IMR-90 (cell line): ENCODE measurements around the gene DENND1A. TPM values are rescaled to one million over a fixed set of nuclear protein-coding genes. Genes with fewer than 3 reads are reported as not detected.

Source experiments
- ATAC-seq: fragments of 200-7000 bp; cut with Tn5 transposase; 2 replicates; pipeline ENCODE4 v1.9.1; 2020; ENCODE audit warnings: low read depth, mild to moderate bottlenecking, moderate library complexity
- BruUV-seq: library from RNA; stranded (reverse); fragments of 400-500 nt; replicated peaks from 2 replicates; lab custom pipeline; 2021; lab: Mats Ljungman, UMichigan
- CTCF ChIA-PET: fragments of 300-600 bp; formaldehyde crosslinking; extraction: SDS; loops from one replicate; lab custom pipeline; 2021; ENCODE audit warnings: antibody characterized with exemption; lab: Yijun Ruan, JAX
- POLR2A ChIA-PET: fragments of 300-600 bp; sonication (Branson Sonifier 250); formaldehyde crosslinking; loops from one replicate; lab custom pipeline; 2022; ENCODE audit warnings: antibody characterized with exemption; ENCODE audit not compliant: unreplicated experiment; lab: Charles Lee
- DNase-seq: peaks from one replicate; pipeline ENCODE4 v3.0.0; 2013
- H2AFZ ChIP-seq: replicated peaks from 2 replicates; pipeline ENCODE3; 2013; ENCODE audit warnings: low read length, mild to moderate bottlenecking; ENCODE audit not compliant: poor library complexity
- H2AK5ac ChIP-seq: 2 replicates; pipeline ENCODE4 v1.6.1; 2013; ENCODE audit warnings: low read depth, low read length, inconsistent platforms
- H2AK9ac ChIP-seq: replicated peaks from 2 replicates; pipeline ENCODE3; 2013; ENCODE audit warnings: mild to moderate bottlenecking, low read depth, low read length, moderate library complexity; ENCODE audit not compliant: poor library complexity
- H2BK120ac ChIP-seq: 2 replicates; pipeline ENCODE4 v1.6.1; 2013; ENCODE audit warnings: low read depth, low read length, inconsistent platforms
- H2BK15ac ChIP-seq: 3 replicates; pipeline ENCODE4 v1.6.1; 2013; ENCODE audit warnings: low read depth, low read length, inconsistent platforms
- H2BK20ac ChIP-seq: 2 replicates; pipeline ENCODE4 v1.6.1; 2013; ENCODE audit warnings: low read depth, mild to moderate bottlenecking, inconsistent platforms, low read length, moderate library complexity
- H2BK5ac ChIP-seq: 2 replicates; pipeline ENCODE4 v1.6.1; 2013; ENCODE audit warnings: mild to moderate bottlenecking, low read depth, low read length, inconsistent platforms; ENCODE audit not compliant: poor library complexity, severe bottlenecking
- H3K14ac ChIP-seq: replicated peaks from 2 replicates; pipeline ENCODE4 v1.6.1; 2013; ENCODE audit warnings: low read depth, low read length, inconsistent platforms
- H3K18ac ChIP-seq: 2 replicates; pipeline ENCODE4 v1.6.1; 2013; ENCODE audit warnings: low read depth, low read length, control low read depth
- H3K23ac ChIP-seq: 2 replicates; pipeline ENCODE4 v1.6.1; 2013; ENCODE audit warnings: low read depth, low read length, inconsistent platforms
- H3K27ac ChIP-seq: 2 replicates; pipeline ENCODE4 v1.5.1; 2013; ENCODE audit warnings: mild to moderate bottlenecking, control low read depth, low read length; ENCODE audit not compliant: insufficient read depth
- H3K27me3 ChIP-seq: 2 replicates; pipeline ENCODE4 v1.6.1; 2013; ENCODE audit warnings: low read length; ENCODE audit not compliant: control insufficient read depth, insufficient read depth
- H3K36me3 ChIP-seq: 2 replicates; pipeline ENCODE4 v1.6.1; 2013; ENCODE audit warnings: low read length, mixed read lengths; ENCODE audit not compliant: control insufficient read depth, insufficient read depth
- H3K4ac ChIP-seq: 2 replicates; pipeline ENCODE4 v1.6.1; 2013; ENCODE audit warnings: low read depth, low read length, inconsistent platforms
- H3K4me1 ChIP-seq: 2 replicates; pipeline ENCODE4 v1.6.1; 2013; ENCODE audit warnings: low read length, mixed read lengths; ENCODE audit not compliant: control insufficient read depth, insufficient read depth
- H3K4me2 ChIP-seq: 2 replicates; pipeline ENCODE4 v1.6.1; 2013; ENCODE audit warnings: low read depth, mild to moderate bottlenecking, control low read depth, low read length, moderate library complexity
- H3K4me3 ChIP-seq: 2 replicates; pipeline ENCODE4 v1.5.1; 2013; ENCODE audit warnings: low read depth, mild to moderate bottlenecking, control low read depth, low read length, moderate library complexity; ENCODE audit not compliant: insufficient read depth
- H3K56ac ChIP-seq: 2 replicates; pipeline ENCODE4 v1.6.1; 2013; ENCODE audit warnings: low read length, inconsistent platforms; ENCODE audit not compliant: insufficient read depth; ENCODE audit errors: extremely low read depth
- H3K79me1 ChIP-seq, 2 experiments: 2 replicates each; pipeline ENCODE4 v1.6.1; 2013; ENCODE audit warnings: low read length in 2 of 2, inconsistent platforms in 1 of 2, low read depth in 1 of 2
- H3K9ac ChIP-seq: 2 replicates; pipeline ENCODE4 v1.6.1; 2013; ENCODE audit warnings: low read depth, low read length, control low read depth
- H3K9me1 ChIP-seq: 2 replicates; pipeline ENCODE4 v1.6.1; 2013; ENCODE audit warnings: low read length, inconsistent platforms; ENCODE audit not compliant: insufficient read depth
- H3K9me3 ChIP-seq: 2 replicates; pipeline ENCODE4 v1.6.1; 2013; ENCODE audit warnings: low read length; ENCODE audit not compliant: control insufficient read depth, insufficient read depth
- H4K20me1 ChIP-seq: 2 replicates; pipeline ENCODE4 v1.6.1; 2013; ENCODE audit warnings: low read length, inconsistent platforms; ENCODE audit not compliant: insufficient read depth
- H4K5ac ChIP-seq: 2 replicates; pipeline ENCODE4 v1.6.1; 2013; ENCODE audit warnings: mild to moderate bottlenecking, low read depth, low read length, control low read depth
- H4K8ac ChIP-seq, 2 experiments: 2 replicates each; pipeline ENCODE4 v1.6.1; 2013; ENCODE audit warnings: low read depth in 2 of 2, low read length in 2 of 2, control low read depth in 1 of 2, inconsistent platforms in 1 of 2
- H4K91ac ChIP-seq: 2 replicates; pipeline ENCODE4 v1.6.1; 2013; ENCODE audit warnings: low read depth, low read length, inconsistent platforms; ENCODE audit not compliant: insufficient read depth
- CEBPB ChIP-seq: IDR thresholded peaks from 2 replicates; pipeline ENCODE4 v1.6.1; 2012; ENCODE audit warnings: low read depth, low read length, improper control_type of control experiment
- MAFK ChIP-seq: IDR thresholded peaks from 2 replicates; pipeline ENCODE4 v1.6.1; 2012; ENCODE audit warnings: low read depth, low read length, improper control_type of control experiment
- MAZ ChIP-seq: IDR thresholded peaks from 2 replicates; pipeline ENCODE4 v1.6.1; 2012; ENCODE audit warnings: low read depth, mild to moderate bottlenecking, low read length, improper control_type of control experiment, moderate library complexity, borderline replicate concordance
- MXI1 ChIP-seq: IDR thresholded peaks from 2 replicates; pipeline ENCODE4 v1.6.1; 2012; ENCODE audit warnings: low read depth, mild to moderate bottlenecking, low read length, moderate library complexity, borderline replicate concordance
- RFX5 ChIP-seq: IDR thresholded peaks from 2 replicates; pipeline ENCODE4 v1.8.0; 2012; ENCODE audit warnings: low read depth, mild to moderate bottlenecking, low read length, moderate library complexity
- WGBS, 2 experiments: methylation state at CpG; one replicate each; pipeline versions ENCODE4 v1.1.5 to v1.1.7; 2013; ENCODE audit warnings: missing lambda C conversion rate in 2 of 2; ENCODE audit not compliant: insufficient read length in 1 of 2; ENCODE audit errors: extremely low coverage in 2 of 2; 5-methylcytosine and 5-hydroxymethylcytosine counted together
- dilution Hi-C: fragments of 300-500 bp; cut with HindIII; formaldehyde crosslinking; loops from one replicate; pipeline ENCODE4 v1.14.3; 2018; ENCODE audit warnings: low sequenced_read_pairs; ENCODE audit not compliant: unreplicated experiment
- in situ Hi-C: fragments of 300-500 bp; cut with MboI; formaldehyde crosslinking; loops from 3 replicates; pipeline ENCODE4 v1.14.3; 2019; ENCODE audit warnings: low sequenced_read_pairs, inconsistent platforms, mixed read lengths
- intact Hi-C: fragments of 100-400 bp; cut with micrococcal nuclease; formaldehyde crosslinking; loops from 2 replicates; pipeline ENCODE4 v1.10.0; 2022
- polyA plus RNA-seq, 3 experiments: library from polyadenylated mRNA; depleted of rRNA; stranded (reverse); fragments of >200 nt; gene quantifications; 2 replicates each; pipeline ENCODE4 v1.2.3, GENCODE V29; 2012; ENCODE audit warnings: low replicate concordance in 1 of 3
- total RNA-seq: library from RNA; depleted of rRNA; stranded (reverse); fragments of >200 nt; gene quantifications from 2 replicates; pipeline ENCODE4 v1.2.3, GENCODE V29; 2012

DENND1A gene
- total and polyA plus RNA-seq, 2 of the 4 experiments (the other 2 are of a cell fraction), result 21.4 to 27.6 TPM

DNA sequence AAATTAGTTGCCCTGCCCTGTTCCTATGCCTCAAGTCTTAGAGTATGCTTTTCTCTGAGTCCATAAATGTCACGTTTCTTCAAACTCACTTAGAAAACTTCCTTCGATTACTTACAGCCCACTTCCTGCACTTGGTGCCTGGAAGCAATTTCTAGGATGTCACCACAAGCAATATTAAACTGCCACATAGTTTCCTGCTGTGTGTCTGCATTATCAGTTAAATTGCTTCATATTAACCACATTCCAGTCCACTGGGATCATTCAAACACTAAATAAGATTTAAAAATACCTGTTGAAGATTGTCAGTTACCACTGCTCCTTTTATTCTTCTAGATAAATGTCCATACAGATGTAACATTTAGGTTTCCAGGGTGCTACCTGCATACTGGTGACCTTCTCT is 4.1 kb downstream of the DENND1A start:
- dilution Hi-C loops (no loop called here), intact Hi-C loops (loop anchor here (5.0 to 10.0 kb wide), 2 partner anchors 249 to 381 kb away; no protein-coding TSS in a partner anchor), in situ Hi-C loops (no loop called here)
- TF ChIP-seq RFX5 (no peak), MXI1 (no peak), MAFK (no peak), CEBPB (peak; percentile 75), MAZ (no peak)
- Histone ChIP-seq H3K56ac (no peak overlapping the region), H4K20me1 (peaks cover 35% of the 10 kb centered on the region; the same call in 1 of the 2 replicates), H3K27me3 (no peaks in the 10 kb centered on the region), H2AFZ (no peak overlapping the region), H4K91ac (no peak overlapping the region), H3K4me1 (peaks cover 9% of the 10 kb centered on the region), H4K5ac (no peak overlapping the region), H3K14ac (no peak overlapping the region), H3K23ac (no peak overlapping the region), H3K9me3 (no peaks in the 10 kb centered on the region), H3K27ac (no peak overlapping the region), H3K36me3 (no peaks in the 10 kb centered on the region), H3K4ac (no peak overlapping the region), H2BK20ac (no peak overlapping the region), H2BK5ac (peak overlapping the region; percentile 43), H3K9me1 (peaks cover 22% of the 10 kb centered on the region), H2AK5ac (no peak overlapping the region), H2AK9ac (no peak overlapping the region), H2BK15ac (no peak overlapping the region), H3K9ac (no peak overlapping the region), H3K4me2 (no peak overlapping the region), H2BK120ac (no peak overlapping the region), H3K4me3 (no peak overlapping the region), H3K79me1 (peaks cover 34 to 53% of the 10 kb centered on the region in 2 experiments), H3K18ac (no peak overlapping the region), H4K8ac (no peak overlapping the region)
- no TSS peak for BruUV-seq
- DNase-seq (peak; percentile 39), ATAC-seq (no peak)
- POLR2A ChIA-PET, result no interaction called here
- WGBS, 2 experiments, result 0% methylated on average over 1 of the region's 2 CpGs; no CpG with 5 or more reads in 1 of the 2 experiments
- CTCF ChIA-PET, result no interaction called here
